Lower leg skin (tissue), 4 donors: ENCODE data around the gene AMFR. TPM values are rescaled to one million over a fixed set of nuclear protein-coding genes. Genes with fewer than 3 reads are reported as not detected.

Experiments used
- DNase-seq, 2 donors: peaks; one replicate each; pipeline ENCODE4 v3.0.0-alpha.2; 2019; ENCODE audit warnings: low spot score in 2 of 2
- H3K4me3 ChIP-seq: fragments of 200-600 bp; sonication (generic); 2 replicates; pipeline ENCODE4 v1.5.1; 2017; ENCODE audit warnings: mild to moderate bottlenecking, low read depth; ENCODE audit not compliant: poor library complexity, severe bottlenecking
- POLR2A ChIP-seq, 2 donors: fragments of 450-650 bp; IDR thresholded peaks; one replicate each; pipeline ENCODE4 v1.6.1; 2016 to 2017; ENCODE audit warnings: antibody characterized with exemption in 2 of 2, mild to moderate bottlenecking in 1 of 2, moderate library complexity in 1 of 2
- WGBS, 2 donors: methylation state at CpG; one replicate each; pipeline ENCODE4 v1.1.5; 2018; 5-methylcytosine and 5-hydroxymethylcytosine counted together
- intact Hi-C: fragments of 100-400 bp; cut with DNase I; formaldehyde crosslinking; loops from one replicate; pipeline ENCODE4 v1.15.0; 2023; ENCODE audit warnings: low total_unique reads
- total RNA-seq, 4 donors: library from RNA; depleted of rRNA; stranded (reverse); fragments of >200 nt; gene quantifications; one replicate each; pipeline ENCODE4 v1.1.0, GENCODE V29; 2016
- TF ChIP-seq, protein P1 (sequence below), 3 donors: fragments of 450-650 bp; IDR thresholded peaks; one replicate each; pipeline ENCODE4 v1.5.1; 2016; ENCODE audit warnings: antibody characterized with exemption in 3 of 3, mild to moderate bottlenecking in 3 of 3, moderate library complexity in 2 of 3

The AMFR gene
- total RNA-seq, 4 donors from 2014 or later = 77.3 to 149 (median 124) TPM

DNA sequence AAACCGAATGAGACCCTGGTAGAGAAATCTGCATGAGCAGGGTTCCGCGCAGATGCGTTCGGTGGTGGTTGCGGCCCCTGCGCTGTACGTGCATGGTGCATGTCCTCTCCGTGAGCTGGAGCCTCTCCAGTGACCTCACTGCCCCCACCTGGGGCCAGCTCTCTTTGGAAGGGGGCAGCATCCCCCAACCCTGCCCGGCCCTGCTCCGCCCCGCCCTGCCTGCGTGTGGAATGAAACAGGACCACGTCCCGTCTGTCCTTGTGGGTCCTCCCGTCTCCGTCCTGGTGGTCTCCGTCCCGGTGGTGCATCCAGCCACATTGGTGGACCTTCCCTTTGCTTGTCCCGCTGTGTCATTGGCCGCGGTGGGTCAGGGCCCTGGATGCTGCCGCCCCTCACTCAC is 84.9 kb downstream of the AMFR start:
- intact Hi-C loops = no loop called here
- DNase-seq = no peak
- no peak overlapping the region for H3K4me3 ChIP-seq
- no peak for TF ChIP-seq POLR2A (IDR thresholded peaks at IDR 0.05)
- TF ChIP-seq, protein P1, sequence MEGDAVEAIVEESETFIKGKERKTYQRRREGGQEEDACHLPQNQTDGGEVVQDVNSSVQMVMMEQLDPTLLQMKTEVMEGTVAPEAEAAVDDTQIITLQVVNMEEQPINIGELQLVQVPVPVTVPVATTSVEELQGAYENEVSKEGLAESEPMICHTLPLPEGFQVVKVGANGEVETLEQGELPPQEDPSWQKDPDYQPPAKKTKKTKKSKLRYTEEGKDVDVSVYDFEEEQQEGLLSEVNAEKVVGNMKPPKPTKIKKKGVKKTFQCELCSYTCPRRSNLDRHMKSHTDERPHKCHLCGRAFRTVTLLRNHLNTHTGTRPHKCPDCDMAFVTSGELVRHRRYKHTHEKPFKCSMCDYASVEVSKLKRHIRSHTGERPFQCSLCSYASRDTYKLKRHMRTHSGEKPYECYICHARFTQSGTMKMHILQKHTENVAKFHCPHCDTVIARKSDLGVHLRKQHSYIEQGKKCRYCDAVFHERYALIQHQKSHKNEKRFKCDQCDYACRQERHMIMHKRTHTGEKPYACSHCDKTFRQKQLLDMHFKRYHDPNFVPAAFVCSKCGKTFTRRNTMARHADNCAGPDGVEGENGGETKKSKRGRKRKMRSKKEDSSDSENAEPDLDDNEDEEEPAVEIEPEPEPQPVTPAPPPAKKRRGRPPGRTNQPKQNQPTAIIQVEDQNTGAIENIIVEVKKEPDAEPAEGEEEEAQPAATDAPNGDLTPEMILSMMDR (IDR thresholded peaks at IDR 0.05) = no peak
- whole genome bisulfite sequencing, 2 donors = 91 to 95% methylated on average over 23 of the region's 23 CpGs

DNA sequence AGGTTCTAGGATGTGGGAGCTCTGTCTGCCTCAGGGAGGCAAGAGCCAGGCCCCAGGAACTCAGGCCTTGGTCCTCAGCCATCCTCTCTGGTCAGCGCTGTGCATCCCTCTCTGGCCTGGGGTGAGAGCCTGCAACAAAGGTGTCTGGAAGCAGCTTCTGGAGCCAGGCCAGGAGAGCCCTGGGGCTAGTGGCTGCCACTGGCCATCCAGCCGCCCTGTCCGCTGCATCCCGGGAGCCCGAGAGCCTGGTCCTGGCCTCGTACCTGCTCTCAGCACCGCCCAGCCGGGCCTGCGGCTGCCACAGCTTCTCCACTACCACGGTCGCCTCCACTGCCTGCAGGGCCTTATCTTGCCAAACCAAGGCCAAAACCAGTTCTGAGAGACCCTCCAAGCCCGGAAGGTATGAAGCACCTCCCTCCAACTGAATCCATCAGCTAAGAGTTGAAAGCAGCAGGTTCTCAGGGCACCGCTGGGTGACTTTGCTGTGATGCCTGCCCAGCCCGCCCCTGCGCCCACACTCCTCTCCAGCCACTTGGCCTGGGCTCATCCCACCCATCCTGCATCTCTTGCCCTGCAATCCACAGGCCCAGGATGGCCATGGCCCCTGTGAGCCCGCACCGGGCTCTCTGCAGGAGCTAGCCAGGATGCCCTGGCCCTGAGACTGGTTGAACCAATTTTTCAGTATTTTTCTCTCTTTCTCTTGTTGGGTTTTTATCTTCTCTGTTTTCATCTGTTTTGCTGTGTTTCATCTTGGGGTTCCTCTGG is 85.7 kb downstream of the AMFR start:
- H3K4me3 ChIP-seq = no peak overlapping the region
- TF ChIP-seq, protein P1 (IDR thresholded peaks at IDR 0.05) = no peak
- no peak for TF ChIP-seq POLR2A (IDR thresholded peaks at IDR 0.05)
- intact Hi-C loops = no loop called here
- 86 to 91% methylated on average over 15 to 17 of the region's 17 CpGs for WGBS, 2 donors
- DNase-seq = no peak

DNA sequence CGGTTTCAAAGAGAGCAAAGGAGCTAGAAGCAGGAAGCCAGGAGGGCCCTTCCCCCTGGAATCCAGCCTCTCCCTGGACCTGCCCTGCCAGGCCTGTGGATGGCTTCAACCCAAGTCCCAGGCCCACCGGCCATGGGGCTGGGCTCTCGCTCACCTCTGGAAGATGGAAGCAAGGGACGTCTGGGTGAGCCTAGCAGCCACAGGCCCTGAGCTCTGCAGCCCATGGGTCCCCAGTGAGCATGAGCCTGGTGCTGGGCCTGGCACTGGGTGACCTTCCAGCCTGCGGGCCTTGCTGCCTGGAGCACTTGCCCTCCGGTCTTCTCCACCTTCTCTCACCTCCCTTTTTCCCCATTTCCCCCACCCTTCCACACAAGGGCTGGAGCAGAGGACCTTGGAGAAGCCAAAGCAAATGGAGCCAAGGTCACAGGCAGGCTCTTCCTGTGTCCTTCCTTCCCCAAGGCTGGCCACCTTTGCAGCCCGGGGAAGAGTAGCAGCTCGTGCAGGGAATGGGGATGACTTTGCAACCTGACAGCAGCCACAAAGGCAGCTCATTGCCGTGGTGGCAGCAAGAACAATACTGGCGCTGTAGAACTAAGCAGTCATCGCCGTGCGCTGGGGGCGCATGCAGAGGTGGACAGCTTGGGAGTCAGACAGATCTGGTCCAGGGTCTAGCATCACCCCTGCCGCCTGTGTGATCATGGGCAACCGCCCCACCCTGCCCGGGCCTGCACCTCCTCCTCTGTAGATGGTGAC is 86.6 kb downstream of the AMFR start:
- TF ChIP-seq, protein P1 (IDR thresholded peaks at IDR 0.05) = no peak
- no peak for TF ChIP-seq POLR2A (IDR thresholded peaks at IDR 0.05)
- intact Hi-C loops = no loop called here
- no peak overlapping the region for H3K4me3 ChIP-seq
- DNase-seq = no peak
- WGBS, 2 donors = 87 to 96% methylated on average over 11 to 17 of the region's 17 CpGs

DNA sequence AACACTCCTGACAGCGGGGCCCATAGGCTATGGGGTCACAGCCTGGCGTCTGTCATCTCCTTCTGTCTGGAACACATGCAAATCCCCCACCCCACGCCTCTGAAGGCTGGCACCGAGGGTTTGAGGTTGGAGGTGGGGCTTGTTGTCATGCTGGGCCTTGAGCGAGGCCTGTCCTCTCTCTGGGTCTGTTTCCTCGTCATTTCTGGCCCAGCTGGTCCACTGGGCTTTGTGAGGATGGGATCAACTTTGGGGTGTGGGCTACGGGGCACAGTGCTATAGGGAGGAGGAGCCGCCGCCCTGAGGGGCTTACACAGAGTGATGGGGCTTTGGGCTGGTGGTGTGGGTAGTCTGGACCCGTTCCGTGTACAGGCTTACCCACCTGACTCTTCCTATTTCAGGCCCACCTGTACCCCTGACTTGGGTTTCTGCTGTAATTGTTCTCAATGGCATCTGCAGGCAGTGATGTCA is 87.5 kb downstream of the AMFR start:
- TF ChIP-seq POLR2A (IDR thresholded peaks at IDR 0.05) = no peak
- TF ChIP-seq, protein P1 (IDR thresholded peaks at IDR 0.05) = no peak
- 88 to 93% methylated on average over 10 to 11 of the region's 11 CpGs for WGBS, 2 donors
- intact Hi-C loops = no loop called here

DNA sequence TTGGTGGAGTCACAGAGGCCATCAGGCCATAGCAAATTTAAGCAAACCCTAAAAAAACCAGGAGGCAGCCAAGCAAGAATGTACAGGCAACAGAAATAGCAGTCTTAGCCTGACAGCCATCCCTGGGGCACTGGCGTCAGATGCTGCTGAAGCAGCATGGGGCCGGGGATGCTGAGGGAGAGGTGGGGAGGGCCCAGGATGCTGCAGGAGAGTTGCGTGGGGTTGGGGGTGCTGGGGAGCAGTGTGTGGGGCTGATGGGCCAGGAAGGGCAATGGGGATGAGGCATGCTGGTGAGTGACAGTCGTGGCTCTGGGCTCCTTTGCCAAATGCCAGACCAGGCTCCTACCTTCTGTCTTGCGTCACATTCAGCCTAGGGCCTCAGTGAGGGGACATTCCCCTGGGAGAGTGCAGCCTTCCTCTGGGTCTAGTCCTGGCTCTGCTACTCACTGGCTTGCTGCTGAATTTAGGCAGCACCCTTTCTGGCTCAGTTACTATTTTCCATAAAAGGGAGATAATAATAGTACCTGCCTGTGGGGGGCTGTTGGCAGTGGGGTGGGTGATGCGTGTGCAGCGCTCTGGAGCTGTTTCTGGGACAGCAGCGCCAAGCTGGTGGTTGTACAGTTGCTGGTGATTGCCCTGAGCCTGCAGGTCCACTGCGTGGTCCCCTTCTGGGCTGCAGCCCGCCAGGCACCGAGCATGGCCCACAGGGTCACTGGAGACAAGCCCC is 88.1 kb downstream of the AMFR start:
- DNase-seq = no peak
- intact Hi-C loops = no loop called here
- no peak for TF ChIP-seq POLR2A (IDR thresholded peaks at IDR 0.05)
- TF ChIP-seq, protein P1 (IDR thresholded peaks at IDR 0.05) = no peak
- H3K4me3 ChIP-seq = no peak overlapping the region
- WGBS, 2 donors = 77 to 83% methylated on average over 11 of the region's 11 CpGs

More for the DNA sequence above, 87.5 kb downstream of the AMFR start:
- no peak for DNase-seq
- H3K4me3 ChIP-seq = no peak overlapping the region
